HepG2 (cell line): Measurements from ENCODE around the gene OSBPL3. TPM values are rescaled to one million over a fixed set of nuclear protein-coding genes. Genes with fewer than 3 reads are reported as not detected.

Source experiments
- ARID5B ChIP-seq: IDR thresholded peaks from 2 replicates; pipeline ENCODE4 v1.4.0; 2020; ENCODE audit warnings: mild to moderate bottlenecking, missing genetic modification reagents
- ETV5 ChIP-seq: IDR thresholded peaks from 2 replicates; pipeline ENCODE4 v1.6.1; 2018; ENCODE audit warnings: missing biosample characterization, missing genetic modification reagents, inconsistent platforms, borderline replicate concordance
- HOXA7 ChIP-seq: sonication (generic); formaldehyde crosslinking; IDR thresholded peaks from 2 replicates; pipeline ENCODE4 v1.8.1; 2022; ENCODE audit warnings: mild to moderate bottlenecking, missing genetic modification reagents, moderate library complexity
- NPAS2 ChIP-seq: sonication (generic); formaldehyde crosslinking; IDR thresholded peaks from 2 replicates; pipeline ENCODE4 v1.8.0; 2022; ENCODE audit warnings: mild to moderate bottlenecking, missing genetic modification reagents, borderline replicate concordance
- SSRP1 ChIP-seq: IDR thresholded peaks from 2 replicates; pipeline ENCODE4 v1.6.1; 2016; ENCODE audit warnings: control low read depth
- TP53 ChIP-seq: sonication (generic); formaldehyde crosslinking; conservative IDR thresholded peaks from 2 replicates; pipeline ENCODE4 v1.4.0; 2020; ENCODE audit warnings: missing genetic modification reagents
- ZBTB10 ChIP-seq: sonication (generic); formaldehyde crosslinking; IDR thresholded peaks from 2 replicates; pipeline ENCODE4 v1.4.0; 2020; ENCODE audit warnings: missing genetic modification reagents, borderline replicate concordance
- ZBTB25 ChIP-seq: IDR thresholded peaks from 2 replicates; pipeline ENCODE4 v1.6.1; 2018; ENCODE audit warnings: missing genetic modification reagents
- ZBTB34 ChIP-seq: sonication (generic); formaldehyde crosslinking; IDR thresholded peaks from 2 replicates; pipeline ENCODE4 v1.8.0; 2022; ENCODE audit warnings: mild to moderate bottlenecking, missing genetic modification reagents
- ZFP41 ChIP-seq: sonication (generic); formaldehyde crosslinking; IDR thresholded peaks from 2 replicates; pipeline ENCODE4 v1.4.0; 2020; ENCODE audit warnings: mild to moderate bottlenecking, missing genetic modification reagents, borderline replicate concordance
- ZNF230 ChIP-seq: sonication (generic); formaldehyde crosslinking; IDR thresholded peaks from 2 replicates; pipeline ENCODE4 v1.4.0; 2020; ENCODE audit warnings: mild to moderate bottlenecking, missing genetic modification reagents
- ZNF501 ChIP-seq: sonication (generic); formaldehyde crosslinking; IDR thresholded peaks from 2 replicates; pipeline ENCODE4 v1.5.1; 2020; ENCODE audit warnings: mild to moderate bottlenecking, moderate library complexity, missing genetic modification reagents
- ZNF549 ChIP-seq: sonication (generic); formaldehyde crosslinking; IDR thresholded peaks from 2 replicates; pipeline ENCODE4 v1.5.0; 2020; ENCODE audit warnings: missing genetic modification reagents
- polyA plus RNA-seq, 8 experiments: library from polyadenylated mRNA; depleted of rRNA in 3 of 8; stranded (reverse) in 7 of 8; unstranded in 1 of 8; fragments of >200 nt; fragmentation: Illumina TruSeq in 4 of 8; extraction: Trizol in 4 of 8; gene quantifications; 2 replicates each; pipeline versions ENCODE4 v1.2.1 to v1.2.3, GENCODE V29; 2011 to 2016; ENCODE audit warnings: low read depth in 4 of 8, missing spikeins in 1 of 8, mixed read lengths in 1 of 8; ENCODE audit not compliant: insufficient read depth in 1 of 8
- total RNA-seq, 5 experiments: library from RNA; depleted of rRNA; stranded (reverse); fragments of >200 nt; fragmentation: Illumina TruSeq; extraction: Trizol; gene quantifications; 2 replicates each; pipeline ENCODE4 v1.2.3, GENCODE V29; 2016; ENCODE audit warnings: low read depth in 1 of 5
- TF ChIP-seq, protein P1 (sequence below): sonication (generic); formaldehyde crosslinking; IDR thresholded peaks from 2 replicates; pipeline ENCODE4 v1.8.0; 2022; ENCODE audit warnings: mild to moderate bottlenecking, missing genetic modification reagents; ENCODE audit not compliant: insufficient replicate concordance
- TF ChIP-seq, protein P2 (sequence below): sonication (generic); formaldehyde crosslinking; IDR thresholded peaks from 2 replicates; pipeline ENCODE4 v1.4.0; 2020; ENCODE audit warnings: mild to moderate bottlenecking, missing genetic modification reagents

Gene OSBPL3
- total and polyA plus RNA-seq, 2 of the 13 experiments (the other 11 are each of a cell fraction or from before 2014, with no cell fraction given) = 8.8 to 28.9 TPM

GRCh38 chr7:24979863-24980533 is at the start of gene OSBPL3 (continued):
- TF ChIP-seq ZBTB25 (CRISPR knock-in tag) (peak; percentile 83), ZBTB10 (CRISPR knock-in tag) (peak; percentile 28; the same call in 1 of the 2 replicates), ARID5B (CRISPR knock-in tag) (peak; percentile 43; the same call in 1 of the 2 replicates), TP53 (0 out of 2 replicates have a peak, but pooled peaks have one; percentile 34), ZFP41 (no peak), ZNF549 (CRISPR knock-in tag) (peak; percentile 30; the same call in 1 of the 2 replicates), SSRP1 (CRISPR knock-in tag) (no peak), HOXA7 (CRISPR knock-in tag) (no peak), ETV5 (CRISPR knock-in tag) (peak; percentile 53; the same call in 1 of the 2 replicates), ZNF501 (CRISPR knock-in tag) (peak; percentile 25; the same call in 1 of the 2 replicates), ZBTB34 (CRISPR knock-in tag) (peak; percentile 56; the same call in 1 of the 2 replicates), ZNF230 (no peak), NPAS2 (no peak)
- TF ChIP-seq, protein P1, sequence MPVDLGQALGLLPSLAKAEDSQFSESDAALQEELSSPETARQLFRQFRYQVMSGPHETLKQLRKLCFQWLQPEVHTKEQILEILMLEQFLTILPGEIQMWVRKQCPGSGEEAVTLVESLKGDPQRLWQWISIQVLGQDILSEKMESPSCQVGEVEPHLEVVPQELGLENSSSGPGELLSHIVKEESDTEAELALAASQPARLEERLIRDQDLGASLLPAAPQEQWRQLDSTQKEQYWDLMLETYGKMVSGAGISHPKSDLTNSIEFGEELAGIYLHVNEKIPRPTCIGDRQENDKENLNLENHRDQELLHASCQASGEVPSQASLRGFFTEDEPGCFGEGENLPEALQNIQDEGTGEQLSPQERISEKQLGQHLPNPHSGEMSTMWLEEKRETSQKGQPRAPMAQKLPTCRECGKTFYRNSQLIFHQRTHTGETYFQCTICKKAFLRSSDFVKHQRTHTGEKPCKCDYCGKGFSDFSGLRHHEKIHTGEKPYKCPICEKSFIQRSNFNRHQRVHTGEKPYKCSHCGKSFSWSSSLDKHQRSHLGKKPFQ (CRISPR knock-in tag) = peak; percentile 83
- TF ChIP-seq, protein P2, sequence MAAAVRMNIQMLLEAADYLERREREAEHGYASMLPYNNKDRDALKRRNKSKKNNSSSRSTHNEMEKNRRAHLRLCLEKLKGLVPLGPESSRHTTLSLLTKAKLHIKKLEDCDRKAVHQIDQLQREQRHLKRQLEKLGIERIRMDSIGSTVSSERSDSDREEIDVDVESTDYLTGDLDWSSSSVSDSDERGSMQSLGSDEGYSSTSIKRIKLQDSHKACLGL (CRISPR knock-in tag) = peak; percentile 94
